Islet precursor cell (in vitro differentiated cells): ENCODE measurements around the gene DGCR8.

Experiments
- DNase-seq: peaks from one replicate; pipeline ENCODE4 v3.0.0-alpha.2; 2018

The DGCR8 gene

GRCh38 chr22:20128619-20128901 is 48.5 kb downstream of the DGCR8 start:
- no peak for DNase-seq

DNA sequence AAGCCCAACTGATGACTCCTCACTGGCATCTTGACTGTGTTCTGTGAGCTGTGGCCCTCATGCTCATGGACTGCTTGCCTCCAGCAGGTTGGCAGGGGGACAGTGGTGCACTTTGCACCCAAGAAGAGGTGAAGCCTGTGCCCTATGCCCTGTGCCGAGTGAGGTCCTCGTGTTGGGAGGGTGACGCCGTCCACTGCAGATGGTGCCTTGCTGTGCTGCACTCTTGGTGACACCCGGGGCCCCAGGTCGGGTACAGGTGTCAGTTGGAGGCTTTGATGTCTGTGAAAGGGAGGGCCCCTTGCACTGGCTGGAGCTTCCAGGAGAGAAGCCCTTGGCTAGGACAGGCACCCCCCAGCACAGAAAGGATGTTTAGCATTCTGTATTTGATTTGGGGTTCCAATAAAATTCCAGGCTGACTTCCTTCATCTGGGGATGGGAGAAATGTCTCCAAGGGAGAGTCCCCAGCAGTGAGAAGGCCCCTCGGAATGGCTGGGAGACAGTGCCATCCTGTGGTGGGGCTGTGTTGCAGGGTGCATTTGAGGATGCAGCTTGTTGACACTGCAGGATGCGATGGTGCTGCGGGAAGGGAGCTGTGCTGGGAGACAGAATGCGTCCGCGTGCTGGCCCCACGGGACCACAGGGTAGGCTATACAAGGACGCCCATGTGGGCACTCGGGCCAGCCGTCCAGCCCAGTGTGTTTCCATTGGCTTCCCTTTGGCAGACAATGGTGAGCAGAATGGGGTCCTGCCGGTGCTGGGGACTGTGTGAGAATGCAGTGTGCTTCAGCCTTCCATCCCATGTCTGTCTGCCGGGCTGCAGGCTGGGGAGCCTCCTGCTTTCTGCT is 49.1 kb downstream of the DGCR8 start:
- peak; percentile 71 for DNase-seq

DNA sequence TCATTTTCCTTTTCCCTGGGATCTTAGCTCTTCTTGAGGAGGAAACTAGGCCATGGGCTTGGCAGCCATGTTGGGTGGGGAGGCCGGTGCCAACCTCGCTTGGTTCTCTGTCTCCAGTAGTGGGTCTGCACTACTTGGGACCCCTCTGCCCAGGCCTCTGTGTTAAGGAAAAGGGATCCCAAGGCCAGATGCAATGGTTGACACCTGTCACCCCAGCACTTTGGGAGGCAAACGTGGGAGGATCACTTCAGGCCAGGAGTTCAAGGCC is 49.6 kb downstream of the DGCR8 start:
- DNase-seq, result no peak

DNA sequence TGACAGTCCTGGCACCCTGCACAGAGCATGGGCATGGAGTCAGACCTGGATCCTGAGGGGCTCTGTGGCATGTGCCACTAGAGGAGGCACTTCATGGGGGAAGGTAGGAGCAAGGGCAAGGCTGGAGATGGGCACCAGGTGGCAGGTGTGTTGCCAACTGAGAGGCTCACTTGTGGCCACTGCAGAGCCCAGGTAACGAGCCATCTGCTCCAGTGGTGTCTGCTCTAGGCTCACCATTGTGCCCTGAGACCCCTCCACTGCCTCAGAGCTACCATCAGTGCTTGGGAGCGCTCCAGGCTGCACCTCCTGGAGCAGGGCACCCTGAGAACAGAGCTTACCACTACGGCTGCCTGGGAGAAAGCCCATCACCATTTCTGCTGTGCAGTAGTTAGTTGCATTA is 50.3 kb downstream of the DGCR8 start:
- DNase-seq, result no peak

DNA sequence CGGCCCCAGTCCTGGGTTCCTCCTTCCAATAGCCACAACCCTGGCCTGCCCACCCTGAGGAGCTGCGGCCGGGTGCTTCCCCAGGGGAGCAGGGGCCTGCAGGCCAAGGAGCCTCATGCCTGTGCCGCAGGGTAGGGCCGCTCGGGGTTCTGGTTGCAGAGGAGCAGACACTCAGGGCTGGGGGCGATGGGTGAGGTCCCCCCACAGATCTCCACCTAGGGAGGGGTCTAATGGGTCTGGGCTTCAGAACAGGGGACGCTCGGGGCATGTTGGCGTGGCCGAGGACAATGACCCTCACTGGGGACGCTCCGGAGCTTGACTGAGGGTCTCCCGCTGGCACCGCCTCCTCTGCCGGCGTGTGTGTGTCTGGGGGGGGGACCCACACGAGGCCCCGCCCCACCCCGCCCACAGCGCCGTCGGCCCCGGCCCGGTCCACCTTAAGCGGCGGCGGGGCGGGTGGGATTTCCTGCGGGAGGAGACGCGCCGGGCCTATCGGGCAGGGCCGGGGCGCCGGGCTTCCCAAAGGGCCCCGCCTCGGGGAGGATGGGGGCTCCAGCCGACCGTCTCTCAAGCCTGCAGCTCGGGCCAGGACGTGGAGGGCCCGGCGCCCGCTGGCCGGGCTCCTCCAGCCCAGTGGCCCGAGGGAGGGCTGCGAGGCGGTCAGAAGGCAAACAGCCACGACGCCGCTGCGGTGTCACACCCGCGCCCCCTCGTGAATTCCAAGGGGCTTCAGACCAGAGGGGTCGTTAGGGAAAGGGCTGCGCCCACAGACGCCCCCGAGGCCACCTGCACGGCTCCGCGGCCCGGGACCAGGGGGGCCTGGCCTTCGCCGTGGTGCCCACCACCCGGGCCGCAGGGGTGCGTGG is 50.9 kb downstream of the DGCR8 start:
- peak; percentile 82 for DNase-seq

- no peak for DNase-seq
Measured at GRCh38 chr22:20131597-20131858, 51.5 kb downstream of the DGCR8 start, which contains the start of gene ZDHHC8. TSS of gene ZDHHC8 (plus strand) at chr22:20131804. CDS start at chr22:20131948, 144 bp downstream.

DNA sequence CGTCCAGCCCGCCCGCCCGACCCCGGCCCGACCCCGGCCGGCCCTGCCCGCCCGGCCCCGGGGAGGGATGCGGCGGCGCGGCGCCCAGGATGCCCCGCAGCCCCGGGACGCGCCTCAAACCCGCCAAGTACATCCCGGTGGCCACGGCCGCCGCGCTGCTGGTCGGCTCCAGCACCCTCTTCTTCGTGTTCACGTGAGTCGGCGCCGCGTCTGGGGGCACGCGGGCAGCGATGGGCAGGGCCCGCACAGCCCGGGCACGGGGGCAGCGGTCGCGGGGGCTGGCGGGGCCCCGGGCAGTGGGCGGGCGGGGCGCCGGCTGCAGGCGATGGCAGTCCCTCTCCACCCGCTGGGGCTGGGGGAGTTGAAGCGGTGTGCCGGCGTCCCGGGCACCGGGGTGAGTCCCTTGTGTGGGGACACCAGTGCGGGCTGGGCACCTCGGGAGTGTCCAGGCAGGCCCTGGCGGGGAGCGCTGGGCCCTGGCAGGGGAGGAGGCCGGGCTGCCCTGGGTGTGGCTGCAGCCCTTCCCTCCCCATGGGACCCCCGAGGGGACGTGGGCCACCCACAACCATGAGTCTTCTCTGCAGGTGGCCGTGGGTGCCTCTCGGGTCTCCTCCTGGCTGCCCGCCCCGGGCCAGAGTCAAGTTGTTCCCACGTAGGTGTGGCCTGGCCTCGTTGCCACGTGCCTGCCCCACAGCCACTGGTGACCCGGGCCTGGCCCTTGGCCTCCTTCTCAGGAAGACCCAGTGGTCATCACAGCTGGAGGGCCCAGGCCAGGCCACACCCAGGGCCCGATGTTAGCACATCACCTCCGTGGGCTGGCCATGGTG is 52.0 kb downstream of the DGCR8 start:
- DNase-seq, result no peak

DNA sequence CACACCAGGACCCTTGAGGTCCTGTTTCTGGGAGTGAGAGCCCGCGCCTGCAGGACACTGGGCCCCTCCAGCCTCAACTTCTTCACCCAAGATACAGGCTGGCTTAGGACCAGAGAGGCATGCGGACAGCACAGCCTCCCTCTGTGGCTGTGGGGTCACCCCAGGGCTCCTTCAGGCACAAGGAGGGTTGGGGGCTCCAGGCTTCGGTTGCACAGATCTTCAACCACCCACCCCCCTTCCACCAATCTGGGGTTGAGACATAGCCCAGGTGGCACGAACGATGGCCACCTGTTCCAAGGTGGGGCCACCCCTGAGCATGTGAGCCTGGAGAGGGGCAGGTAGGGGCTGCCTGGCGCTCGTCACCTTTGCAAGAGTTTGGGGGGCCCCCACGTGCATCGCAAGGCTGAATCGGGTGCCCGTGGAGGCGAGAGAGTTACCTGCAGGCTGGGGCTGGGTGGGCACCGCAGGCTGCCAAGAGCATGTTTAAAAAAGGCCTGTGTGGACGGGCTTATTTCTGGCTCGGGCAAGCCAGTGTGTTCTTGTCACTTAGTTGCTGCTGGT is 52.7 kb downstream of the DGCR8 start:
- no peak for DNase-seq

GRCh38 chr22:20133930-20134549 is 54.0 kb downstream of the DGCR8 start:
- DNase-seq, result no peak

DNA sequence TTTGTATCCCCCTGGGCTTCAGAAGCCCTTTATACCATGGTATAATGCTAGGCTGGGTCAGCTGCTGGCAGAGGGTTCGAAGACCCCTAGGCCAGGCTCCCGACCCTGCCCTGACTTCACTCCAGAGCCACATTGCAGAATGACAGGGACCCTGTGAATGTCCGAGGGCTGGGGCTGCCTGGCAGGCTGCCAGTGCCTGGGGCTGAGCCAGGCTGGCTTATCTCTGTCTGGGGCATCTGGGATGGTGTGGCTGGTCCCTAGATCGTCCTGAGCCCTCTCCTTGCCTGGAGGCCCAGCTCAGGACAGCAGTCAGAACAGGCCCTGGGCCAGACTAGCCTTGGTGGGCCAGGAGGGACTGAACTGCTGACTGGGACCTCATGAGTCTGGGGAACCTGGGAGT is 55.2 kb downstream of the DGCR8 start:
- DNase-seq, result no peak

DNA sequence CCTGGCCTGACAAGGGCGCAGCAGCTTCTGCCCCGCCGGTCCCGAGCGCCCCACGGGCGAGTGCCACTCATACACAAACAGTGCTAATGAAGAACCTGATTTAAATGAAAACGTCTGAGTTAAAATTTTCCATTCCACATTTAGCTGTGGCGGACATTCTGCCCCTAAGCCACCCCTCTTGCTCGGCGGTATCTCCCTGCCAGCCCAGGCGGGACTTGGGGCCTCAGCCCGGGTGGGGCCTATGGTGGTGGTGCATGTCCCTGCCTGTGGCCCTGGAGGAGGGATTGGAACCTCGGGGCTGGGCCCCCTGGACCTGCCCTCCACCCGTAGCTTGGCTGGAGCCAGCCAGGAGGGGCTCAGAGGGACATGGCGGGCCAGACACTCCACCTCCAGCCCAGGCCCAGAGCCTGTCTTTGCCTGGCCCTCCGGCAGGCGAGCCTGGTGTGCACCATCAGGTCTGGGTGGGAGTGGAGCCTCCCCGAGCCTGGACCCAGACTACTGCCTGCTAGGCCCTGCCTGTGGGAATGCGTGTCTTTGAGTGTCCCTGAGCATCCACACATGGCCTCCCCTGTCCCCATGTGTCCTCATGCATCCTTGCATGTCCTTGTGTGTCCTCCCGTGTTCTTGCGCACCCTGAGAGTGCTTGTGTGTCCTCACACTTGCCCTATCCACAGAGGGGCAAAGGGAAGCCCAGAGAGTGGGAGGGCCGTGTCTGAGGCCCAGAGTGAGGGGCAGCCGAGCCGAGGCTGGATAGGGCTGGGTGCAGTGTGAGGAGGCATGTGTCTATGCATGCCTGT is 56.0 kb downstream of the DGCR8 start:
- DNase-seq, result no peak

DNA sequence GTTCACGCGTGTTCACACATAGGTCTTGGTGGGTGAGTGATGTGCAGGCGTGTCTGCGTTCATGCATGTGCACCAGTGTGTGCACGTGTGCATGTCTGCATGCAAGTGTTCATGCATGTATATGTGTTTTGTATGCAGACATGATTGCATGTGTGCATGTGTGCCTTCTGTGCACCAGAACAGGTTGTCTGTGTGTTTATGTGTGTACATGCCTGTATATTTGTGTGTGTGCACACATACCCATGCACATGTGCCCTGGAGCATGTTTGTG is 56.5 kb downstream of the DGCR8 start:
- DNase-seq, result no peak

DNA sequence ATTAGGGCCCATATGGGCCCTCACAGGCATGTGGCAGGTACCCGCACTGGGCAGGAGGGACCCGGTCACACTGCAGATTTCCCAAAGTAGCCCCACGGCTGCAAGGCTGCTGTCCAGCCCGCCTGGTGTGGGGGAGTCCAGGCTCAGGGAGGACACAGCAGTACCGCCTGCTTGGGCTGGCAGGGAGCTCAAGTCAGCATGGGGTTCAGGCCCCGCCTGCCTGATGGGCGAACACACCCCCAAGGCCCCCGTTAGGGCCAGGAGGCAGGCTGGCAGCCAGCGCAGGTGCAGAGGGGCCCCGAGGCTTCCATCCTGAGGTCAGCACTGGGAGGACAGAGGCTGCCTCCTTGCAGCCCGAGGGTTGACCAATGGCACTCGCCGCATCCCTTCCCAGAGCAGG is 57.1 kb downstream of the DGCR8 start:
- DNase-seq, result no peak

DNA sequence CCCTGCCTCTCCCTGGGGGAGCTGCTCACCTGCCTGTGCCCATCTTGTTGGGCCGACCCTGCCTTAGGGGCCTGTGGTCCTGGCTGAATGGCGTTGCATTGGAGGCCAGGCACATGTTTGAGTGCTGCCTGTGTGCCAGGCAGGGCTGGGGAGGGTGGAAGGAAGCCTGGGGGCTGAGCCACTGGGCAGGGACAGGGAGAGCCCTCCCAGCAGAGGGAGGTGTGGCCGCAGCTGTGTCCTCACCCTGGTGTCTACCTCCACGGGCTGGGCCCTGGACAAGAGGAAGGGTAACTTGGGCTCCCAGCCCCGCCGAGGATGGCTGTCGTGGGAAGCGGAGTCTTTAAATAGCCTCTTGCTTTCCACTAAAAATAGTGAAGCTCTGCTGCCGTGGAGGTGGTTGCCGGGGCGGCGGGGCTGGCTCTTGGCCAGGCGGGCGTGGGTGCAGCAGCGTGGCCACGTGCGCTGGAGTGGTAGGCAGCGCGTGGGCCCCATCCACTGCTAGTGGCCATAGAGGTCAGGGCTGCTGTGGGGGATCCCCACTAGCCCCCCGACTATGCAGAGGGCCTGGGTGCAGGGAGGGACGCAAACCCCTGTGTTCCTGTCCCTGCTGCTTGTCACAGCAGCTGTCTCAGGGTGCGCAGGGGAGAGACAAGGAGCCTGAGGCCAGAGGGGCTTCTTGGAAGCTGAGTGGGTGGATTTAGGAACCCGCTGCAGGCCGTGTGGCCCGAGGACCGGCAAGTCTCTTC is 57.8 kb downstream of the DGCR8 start:
- DNase-seq, result no peak

DNA sequence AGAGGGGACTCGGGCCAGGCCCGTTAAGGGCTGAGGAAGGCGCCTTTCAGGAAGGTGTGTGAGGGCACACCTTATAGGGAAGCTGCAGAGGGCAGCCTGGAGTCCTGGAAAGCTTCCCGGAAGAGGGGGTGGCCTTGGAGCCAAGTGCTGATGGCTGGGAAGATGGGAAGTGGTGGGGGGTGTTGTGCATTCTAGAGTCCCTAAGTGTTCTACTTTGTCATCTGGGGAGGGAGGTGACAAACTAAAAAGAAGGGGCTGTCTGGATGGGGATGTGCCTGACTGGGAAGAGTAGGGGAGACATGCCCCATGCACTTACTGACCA is 58.3 kb downstream of the DGCR8 start:
- DNase-seq, result no peak

- DNase-seq, result no peak
Measured at GRCh38 chr22:20138868-20139267, 58.8 kb downstream of the DGCR8 start.

DNA sequence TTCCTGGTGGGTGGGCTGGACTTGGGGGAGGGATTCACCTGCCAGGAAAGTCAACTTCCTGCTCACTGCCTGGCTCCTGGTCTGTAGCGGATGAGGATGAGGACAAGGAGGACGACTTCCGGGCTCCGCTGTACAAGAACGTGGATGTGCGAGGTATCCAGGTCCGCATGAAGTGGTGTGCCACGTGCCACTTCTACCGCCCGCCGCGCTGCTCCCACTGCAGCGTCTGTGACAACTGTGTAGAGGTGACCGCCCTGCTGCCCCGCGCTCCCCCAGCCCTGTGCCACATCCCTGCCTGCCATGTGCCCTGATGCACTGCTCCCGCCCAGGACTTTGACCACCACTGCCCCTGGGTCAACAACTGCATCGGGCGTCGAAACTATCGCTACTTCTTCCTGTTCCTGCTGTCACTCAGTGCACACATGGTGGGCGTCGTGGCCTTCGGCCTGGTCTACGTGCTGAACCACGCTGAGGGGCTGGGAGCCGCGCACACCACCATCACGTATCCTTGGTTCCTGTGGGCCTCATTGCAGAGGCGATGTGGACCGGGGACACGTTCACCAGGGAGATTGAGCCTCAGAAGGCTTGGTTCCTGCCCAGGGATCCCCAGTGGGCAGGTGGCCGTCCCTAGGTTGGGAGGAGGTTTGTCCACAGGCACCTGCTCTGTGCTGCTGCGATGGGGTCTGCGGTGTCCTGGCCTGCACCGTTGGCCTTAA is 59.5 kb downstream of the DGCR8 start:
- no peak for DNase-seq

- no peak for DNase-seq
Measured at GRCh38 chr22:20140107-20140445, 60.0 kb downstream of the DGCR8 start.

- DNase-seq, result no peak
Measured at GRCh38 chr22:20140521-20140964, 60.5 kb downstream of the DGCR8 start.

GRCh38 chr22:20141186-20142077 is 61.4 kb downstream of the DGCR8 start:
- peak; percentile 83 for DNase-seq
